ENCODE data around the gene HRAS. TPM values are rescaled to one million over a fixed set of nuclear protein-coding genes. Genes with fewer than 3 reads are reported as not detected.

Gene HRAS
- total RNA-seq, 1 donor from 2014 or later = 68.3 TPM

- DNase-seq (ENCODE audit: extremely low spot score, unreplicated experiment) = no peak
- TF ChIP-seq CTCF (IDR thresholded peaks at IDR 0.05) = no peak
- Mint-ChIP-seq H3K27ac (ENCODE audit: unreplicated experiment) (no peak overlapping the region), H3K9me3 (ENCODE audit: unreplicated experiment) (no peaks in the 10 kb centered on the region), H3K27me3 (ENCODE audit: unreplicated experiment) (peaks cover 12% of the 10 kb centered on the region), H3K4me1 (ENCODE audit: unreplicated experiment) (peaks cover 13% of the 10 kb centered on the region), H3K4me3 (ENCODE audit: unreplicated experiment) (no peak overlapping the region), H3K36me3 (ENCODE audit: unreplicated experiment) (peaks cover 1% of the 10 kb centered on the region)
These were observed 23.7 kb upstream of the HRAS start for GRCh38 chr11:559020-559620.

- Mint-ChIP-seq H3K27ac (ENCODE audit: unreplicated experiment) (no peak overlapping the region), H3K9me3 (ENCODE audit: unreplicated experiment) (no peaks in the 10 kb centered on the region), H3K36me3 (ENCODE audit: unreplicated experiment) (peaks cover under 1% of the 10 kb centered on the region), H3K27me3 (ENCODE audit: unreplicated experiment) (peaks cover 12% of the 10 kb centered on the region), H3K4me3 (ENCODE audit: unreplicated experiment) (no peak overlapping the region), H3K4me1 (ENCODE audit: unreplicated experiment) (peaks cover 10% of the 10 kb centered on the region)
- no peak for DNase-seq (ENCODE audit: extremely low spot score, unreplicated experiment)
- TF ChIP-seq CTCF (IDR thresholded peaks at IDR 0.05) = no peak
These were observed 23.1 kb upstream of the HRAS start for GRCh38 chr11:558503-558902.

GRCh38 chr11:557328-558132, 22.2 kb upstream of the HRAS start:
- Mint-ChIP-seq H3K27ac (ENCODE audit: unreplicated experiment) (no peak overlapping the region), H3K4me1 (ENCODE audit: unreplicated experiment) (peaks cover 9% of the 10 kb centered on the region), H3K9me3 (ENCODE audit: unreplicated experiment) (no peaks in the 10 kb centered on the region), H3K36me3 (ENCODE audit: unreplicated experiment) (no peaks in the 10 kb centered on the region), H3K4me3 (ENCODE audit: unreplicated experiment) (no peak overlapping the region), H3K27me3 (ENCODE audit: unreplicated experiment) (peaks cover 15% of the 10 kb centered on the region)
- DNase-seq (ENCODE audit: extremely low spot score, unreplicated experiment) = no peak
- no peak for TF ChIP-seq CTCF (IDR thresholded peaks at IDR 0.05)

- no peak for DNase-seq (ENCODE audit: extremely low spot score, unreplicated experiment)
- peaks cover 8% of the 10 kb centered on the region for H3K4me1 Mint-ChIP-seq (ENCODE audit: unreplicated experiment)
- no peak for TF ChIP-seq CTCF (IDR thresholded peaks at IDR 0.05)
- no peaks in the 10 kb centered on the region for H3K36me3 Mint-ChIP-seq (ENCODE audit: unreplicated experiment)
- H3K4me3 Mint-ChIP-seq (ENCODE audit: unreplicated experiment) = no peak overlapping the region
- H3K9me3 Mint-ChIP-seq (ENCODE audit: unreplicated experiment) = no peaks in the 10 kb centered on the region
- H3K27me3 Mint-ChIP-seq (ENCODE audit: unreplicated experiment) = peaks cover 15% of the 10 kb centered on the region
- no peak overlapping the region for H3K27ac Mint-ChIP-seq (ENCODE audit: unreplicated experiment)
These were observed 21.4 kb upstream of the HRAS start for GRCh38 chr11:556662-557256.
